ENCODE data around the gene HABP2. TPM values are rescaled to one million over a fixed set of nuclear protein-coding genes. Genes with fewer than 3 reads are reported as not detected.

Gene HABP2
- total RNA-seq: not detected in 2 replicates
- polyA plus RNA-seq (2012): not detected

DNA sequence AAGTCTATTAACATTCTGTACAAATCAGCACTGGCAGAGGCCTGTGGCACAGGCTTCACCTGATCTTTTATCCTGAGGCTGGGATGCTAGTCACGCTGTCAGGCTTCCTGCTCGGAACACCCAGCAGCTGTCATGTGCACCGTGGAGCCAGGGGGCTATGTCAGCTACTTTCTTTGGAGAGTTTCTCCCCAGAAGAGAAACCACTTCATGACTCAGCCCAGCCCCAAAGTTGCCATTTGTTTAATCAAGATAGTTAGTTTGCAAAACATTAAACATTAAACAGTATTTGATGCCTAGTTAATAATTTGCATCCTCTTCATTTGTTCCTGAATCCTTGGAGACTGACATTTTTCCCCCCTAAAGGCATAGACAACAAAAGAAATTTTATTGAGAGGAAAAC lies at the start of gene HABP2:
Gene HABP2, plus strand, starts transcription at position 353 of the 400 bp plus-strand sequence. CDS start 69 bp downstream, outside the sequence.
- no peak for DNase-seq (ENCODE audit: low read depth)

DNA sequence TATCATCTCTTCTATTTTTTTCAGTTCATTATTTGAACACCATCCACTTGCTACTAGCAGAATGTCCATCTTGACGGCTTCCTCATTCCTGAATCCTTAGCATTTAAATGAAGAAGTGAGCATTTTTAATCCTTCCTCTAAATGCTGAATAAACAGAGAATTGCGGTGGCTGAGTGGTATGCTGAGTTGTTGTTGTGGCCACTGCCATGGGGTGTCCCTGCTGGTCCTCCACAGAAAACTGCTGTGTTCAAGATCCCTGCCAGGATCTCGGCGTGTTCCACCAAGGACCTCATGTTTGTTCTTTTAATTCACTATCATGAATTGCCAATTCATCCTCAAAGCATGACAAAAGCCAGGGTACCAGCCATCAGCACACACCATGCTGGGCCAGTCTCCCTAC lies 48.9 kb upstream of the HABP2 start:
- no peak for DNase-seq (ENCODE audit: low read depth)

- DNase-seq (ENCODE audit: low read depth): no peak
Observed at GRCh38 chr10:113504423-113504822, 48.4 kb upstream of the HABP2 start.

- DNase-seq (ENCODE audit: low read depth): no peak
Observed at GRCh38 chr10:113506476-113506875, 46.4 kb upstream of the HABP2 start.

DNA sequence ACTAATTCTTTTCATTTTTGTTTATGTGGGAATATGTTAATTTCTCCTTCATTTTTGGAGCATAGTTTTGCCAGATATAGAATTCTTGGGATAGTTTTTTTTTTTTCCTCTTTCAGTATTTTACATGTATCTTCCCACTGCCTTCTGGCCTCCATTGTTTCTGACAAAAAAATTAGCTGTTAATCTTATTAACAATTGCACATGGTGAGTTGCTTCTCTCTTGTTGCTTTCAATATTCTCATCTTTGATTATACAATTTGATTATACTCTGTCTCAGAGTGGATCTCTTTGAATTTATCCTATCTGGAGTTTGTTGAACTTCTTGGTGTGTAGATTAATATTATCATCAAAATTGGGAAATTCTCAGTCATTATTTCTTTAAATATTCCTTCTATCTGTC lies 41.4 kb upstream of the HABP2 start:
- DNase-seq (ENCODE audit: low read depth): no peak

- no peak for DNase-seq (ENCODE audit: low read depth)
Observed at GRCh38 chr10:113515161-113515560, 37.7 kb upstream of the HABP2 start.

GRCh38 chr10:113515601-113516000 lies 37.3 kb upstream of the HABP2 start:
- no peak for DNase-seq (ENCODE audit: low read depth)

- no peak for DNase-seq (ENCODE audit: low read depth)
Observed at GRCh38 chr10:113516061-113516460, 36.8 kb upstream of the HABP2 start.

- no peak for DNase-seq (ENCODE audit: low read depth)
Observed at GRCh38 chr10:113517165-113517900, 35.5 kb upstream of the HABP2 start.

DNA sequence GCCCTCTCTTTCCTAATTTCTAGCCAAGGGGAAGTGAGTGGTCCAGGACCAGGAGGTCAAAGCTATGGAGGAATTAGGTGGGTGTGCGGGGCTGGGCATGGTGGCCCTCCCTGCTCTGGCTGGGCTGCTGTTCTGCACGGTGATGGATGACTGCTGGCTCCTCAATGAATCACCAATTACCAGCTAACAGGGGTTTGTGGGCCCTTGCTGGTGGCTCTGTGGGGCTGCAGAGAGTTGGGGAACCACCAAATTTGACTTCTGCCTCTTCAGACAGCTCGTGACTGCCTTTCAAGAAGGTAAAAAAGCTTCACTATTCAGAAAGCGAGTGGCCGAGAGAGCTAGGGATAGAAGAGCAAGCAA lies 35.0 kb upstream of the HABP2 start:
- DNase-seq (ENCODE audit: low read depth): no peak

- DNase-seq (ENCODE audit: low read depth): no peak
Observed at GRCh38 chr10:113518415-113518814, 34.4 kb upstream of the HABP2 start.

DNA sequence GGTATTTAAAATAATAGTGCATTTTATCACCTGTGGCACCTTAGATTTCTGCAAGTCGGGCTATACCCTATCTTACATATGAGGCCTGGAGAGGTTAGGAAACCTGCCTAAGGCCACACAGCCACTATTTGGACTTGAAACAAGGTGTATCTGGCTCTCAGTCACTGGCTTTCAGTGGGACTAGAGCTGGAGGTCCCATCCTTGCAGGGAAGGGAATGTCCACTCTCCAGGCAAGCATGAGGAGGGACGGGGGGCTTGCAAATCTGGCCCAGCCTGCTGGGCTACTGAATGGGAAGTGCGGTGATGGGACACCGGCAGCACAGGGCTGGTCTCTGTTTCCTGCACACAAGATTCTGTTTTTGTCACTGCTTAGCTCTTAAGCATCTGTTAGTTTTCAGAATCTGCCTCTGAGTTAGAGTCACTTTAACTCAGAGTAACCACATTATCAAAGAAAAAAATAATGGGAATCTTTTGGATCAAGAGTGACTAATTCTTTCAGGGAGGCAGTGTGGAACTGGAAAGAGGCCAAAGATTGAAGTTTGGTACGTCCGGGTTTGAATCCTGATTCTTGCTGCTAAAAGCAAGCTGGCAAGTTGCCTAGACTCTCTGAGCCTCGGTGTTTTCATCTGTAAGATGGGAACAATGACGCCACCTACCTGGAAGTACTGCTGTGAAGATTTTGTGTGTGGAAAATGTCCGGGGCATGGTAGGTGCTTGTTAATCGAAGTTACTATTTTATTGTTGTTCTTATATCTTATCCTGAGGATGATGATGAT lies 33.8 kb upstream of the HABP2 start:
- DNase-seq (ENCODE audit: low read depth): no peak

- no peak for DNase-seq (ENCODE audit: low read depth)
Observed at GRCh38 chr10:113519681-113520115, 33.2 kb upstream of the HABP2 start.

- DNase-seq (ENCODE audit: low read depth): no peak
Observed at GRCh38 chr10:113520261-113520660, 32.6 kb upstream of the HABP2 start.

GRCh38 chr10:113520690-113521474 lies 32.0 kb upstream of the HABP2 start:
- DNase-seq (ENCODE audit: low read depth): peak; percentile 75

DNA sequence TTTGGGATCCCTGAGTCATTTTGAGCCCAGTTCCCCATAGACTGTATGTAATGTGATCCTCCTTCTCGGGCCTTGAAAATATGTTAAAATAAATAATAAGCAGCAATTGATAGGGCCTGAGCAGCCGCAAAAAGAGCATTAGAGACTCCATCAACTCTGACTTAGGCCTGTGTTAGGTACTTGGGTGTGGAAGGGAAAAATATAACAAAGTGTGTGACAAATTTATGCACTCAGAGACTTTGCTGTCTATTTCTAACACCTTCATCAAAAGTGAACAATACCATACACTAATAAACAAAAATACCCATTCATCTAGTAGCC lies 31.4 kb upstream of the HABP2 start:
- no peak for DNase-seq (ENCODE audit: low read depth)

- no peak for DNase-seq (ENCODE audit: low read depth)
Observed at GRCh38 chr10:113522460-113522859, 30.4 kb upstream of the HABP2 start.

GRCh38 chr10:113523071-113523470 lies 29.8 kb upstream of the HABP2 start:
- no peak for DNase-seq (ENCODE audit: low read depth)

DNA sequence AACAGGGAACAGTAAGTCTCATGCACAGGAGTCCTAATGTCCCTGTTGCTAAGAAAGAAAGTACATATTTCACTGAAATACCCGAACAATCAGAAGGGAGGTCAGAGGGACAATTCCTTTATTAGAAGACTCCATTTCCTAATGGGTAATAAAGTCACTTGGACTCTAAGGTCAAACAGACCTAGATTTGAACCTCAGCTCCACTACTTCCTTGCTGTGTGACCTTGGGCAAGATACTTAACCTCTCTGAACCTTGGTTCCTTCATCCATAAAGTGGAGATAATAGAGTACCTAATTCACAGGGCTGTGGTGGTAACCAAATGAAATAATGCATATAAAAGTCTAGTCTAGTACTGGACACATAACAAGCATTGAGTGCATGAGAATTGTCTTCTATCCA lies 29.2 kb upstream of the HABP2 start:
- DNase-seq (ENCODE audit: low read depth): no peak

DNA sequence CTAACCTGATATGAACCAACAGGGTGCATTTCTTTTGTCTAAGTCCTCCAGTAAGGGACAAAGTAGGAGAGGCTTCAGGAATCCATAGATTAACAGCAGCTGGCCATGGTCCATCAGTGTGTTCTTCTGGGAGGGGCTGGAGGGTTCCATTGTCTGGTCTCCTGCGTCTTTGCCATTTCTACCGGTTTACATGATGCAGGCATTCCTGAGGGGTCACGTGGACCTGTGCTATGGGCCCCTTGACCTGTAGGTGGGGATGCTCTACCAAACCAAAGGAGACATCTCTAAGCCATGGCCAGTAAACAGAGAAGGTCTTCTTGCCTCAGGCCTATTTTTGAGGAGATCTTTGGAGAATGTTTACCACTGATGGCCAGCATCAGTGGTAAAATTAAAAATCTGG lies 28.7 kb upstream of the HABP2 start:
- no peak for DNase-seq (ENCODE audit: low read depth)

DNA sequence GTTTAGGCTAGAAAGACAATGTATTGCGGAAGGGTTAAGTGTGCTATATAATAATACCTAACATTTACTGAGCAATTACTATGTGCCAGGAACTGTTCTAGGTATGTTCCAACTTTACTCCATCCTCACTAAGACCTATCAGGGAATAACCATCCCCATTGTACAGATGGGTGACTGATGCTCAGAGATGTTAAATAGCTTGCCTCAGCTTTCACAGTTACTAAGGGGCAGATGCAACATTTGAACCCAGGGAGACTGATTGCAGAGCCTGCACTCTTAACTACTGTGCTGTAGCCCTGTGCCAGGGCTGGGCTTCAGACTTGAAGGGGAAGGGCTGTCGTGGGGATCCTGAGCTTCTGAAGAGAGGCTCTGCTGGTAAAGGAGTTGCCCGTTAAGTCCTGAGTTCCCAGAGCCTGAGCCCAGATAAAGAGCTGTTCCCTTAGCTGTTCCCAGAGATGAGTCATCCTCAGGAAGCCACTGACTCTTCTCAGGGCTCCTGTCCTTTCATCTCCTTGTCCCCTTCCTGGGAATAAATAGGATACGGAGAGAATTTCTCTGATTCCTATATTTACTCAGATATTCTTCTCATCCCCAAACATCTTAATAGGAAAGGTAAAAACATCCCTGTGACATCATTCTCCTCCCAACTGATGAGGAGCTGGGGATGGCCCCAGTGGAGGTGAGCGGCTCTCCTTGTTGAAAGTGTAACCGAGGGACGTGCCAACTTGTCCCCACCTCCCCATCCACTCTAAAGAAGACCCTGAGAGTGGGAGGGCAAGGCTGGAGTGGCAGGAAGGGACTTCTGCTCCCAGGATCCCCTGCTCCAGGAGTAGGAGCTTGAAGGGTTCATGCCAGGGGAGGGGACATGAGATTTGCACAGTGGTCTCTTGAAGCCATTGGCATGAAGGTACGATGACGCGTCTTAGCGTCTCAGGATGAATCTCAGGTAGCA lies 28.0 kb upstream of the HABP2 start:
- DNase-seq (ENCODE audit: low read depth): no peak
